ENCODE data around the gene ITSN2. TPM values are rescaled to one million over a fixed set of nuclear protein-coding genes. Genes with fewer than 3 reads are reported as not detected.

The ITSN2 gene
- total and polyA plus RNA-seq, 2 of the 8 experiments (the other 6 are each of a cell fraction or from before 2014, with no cell fraction given): 9.3 to 17.0 TPM

DNA sequence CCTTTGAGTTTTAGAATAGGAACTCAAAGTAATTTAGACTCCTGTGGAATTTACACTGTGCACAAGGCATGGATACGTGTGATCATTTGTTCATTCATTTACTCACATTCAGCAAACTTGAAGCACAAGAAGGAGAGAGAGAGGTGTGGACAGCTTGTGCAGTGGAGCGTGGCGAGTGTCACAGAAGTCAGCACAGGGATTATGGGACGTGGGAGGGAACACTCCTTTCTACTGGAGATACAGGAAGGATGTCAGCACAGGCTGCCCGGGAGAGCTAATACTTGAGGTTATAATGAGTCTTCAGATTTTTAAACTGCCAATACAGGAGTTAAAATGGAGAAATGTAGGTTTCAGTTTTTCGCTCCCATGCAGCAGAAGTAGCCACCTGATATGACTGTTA is 178.5 kb downstream of the ITSN2 start:
- 89% methylated on average over 6 of the region's 6 CpGs; no CpG with 5 or more reads in 1 of the 2 experiments for WGBS, 2 experiments (ENCODE audit: extremely low coverage in 1 of 2, insufficient coverage in 1 of 2, insufficient read length in 1 of 2, insufficient replicate concordance in 2 of 2, low coverage in 1 of 2, low lambda C conversion rate in 2 of 2, missing lambda C conversion rate in 1 of 2)
- Histone ChIP-seq H3K4me2 (ENCODE audit: insufficient read depth in 1 of 2, low read depth in 2 of 2, low read length in 2 of 2) (no peak overlapping the region), H3K56ac (replicated peaks; ENCODE audit: insufficient read length, low read depth, low read length) (no peak overlapping the region), H3K23ac (ENCODE audit: insufficient read length) (no peak overlapping the region), H2BK15ac (ENCODE audit: low read length) (no peak overlapping the region), H3K4me3 (ENCODE audit: extremely low read depth in 1 of 4, insufficient read depth in 2 of 4, low read depth in 3 of 4, low read length in 4 of 4) (no peak overlapping the region), H3K4ac (replicated peaks; ENCODE audit: insufficient read length, low read depth, low read length) (no peak overlapping the region), H4K8ac (ENCODE audit: extremely low read depth, insufficient read depth, low read length) (no peak overlapping the region), H3K9ac (replicated peaks in 1 of 4; ENCODE audit: extremely low read depth in 1 of 4, low read depth in 3 of 4, low read length in 3 of 4) (no peak overlapping the region), H3K79me2 (ENCODE audit: control insufficient read depth in 1 of 2, insufficient read depth in 2 of 2, low read length in 2 of 2) (no peaks in the 10 kb centered on the region), H4K20me1 (replicated peaks in 1 of 2; ENCODE audit: control insufficient read depth in 1 of 2, insufficient read depth in 2 of 2, low read length in 2 of 2) (no peaks in the 10 kb centered on the region), H3K14ac (ENCODE audit: insufficient read length) (no peak overlapping the region), H2BK20ac (ENCODE audit: low read length) (no peak overlapping the region), H3K79me1 (ENCODE audit: low read depth, low read length) (no peaks in the 10 kb centered on the region), H3K23me2 (ENCODE audit: low read depth, low read length) (no peaks in the 10 kb centered on the region), H3K27ac (ENCODE audit: low read depth, low read length) (no peak overlapping the region), H3K36me3 (ENCODE audit: control insufficient read depth in 2 of 4, insufficient read depth in 4 of 4, low read length in 3 of 4) (no peaks in the 10 kb centered on the region), H2BK5ac (ENCODE audit: low read depth, low read length) (no peak overlapping the region), H2AK5ac (ENCODE audit: low read depth, low read length) (no peak overlapping the region), H2AFZ (ENCODE audit: low read length) (no peak overlapping the region), H4K91ac (replicated peaks; ENCODE audit: insufficient read length, low read length) (no peak overlapping the region), H2BK120ac (replicated peaks; ENCODE audit: low read depth, low read length) (no peak overlapping the region), H3K9me3 (ENCODE audit: insufficient read depth in 2 of 2, low read depth in 1 of 2, low read length in 1 of 2) (no peaks in the 10 kb centered on the region), H3K4me1 (replicated peaks in 1 of 4; ENCODE audit: control insufficient read depth in 3 of 4, insufficient read depth in 4 of 4, low read length in 3 of 4) (no peaks in the 10 kb centered on the region), H2BK12ac (ENCODE audit: low read depth, low read length) (no peak overlapping the region), H4K5ac (ENCODE audit: insufficient read length, low read depth, low read length) (no peak overlapping the region), H3K27me3 (replicated peaks in 1 of 4; ENCODE audit: control insufficient read depth in 3 of 4, extremely low read depth in 1 of 4, insufficient read depth in 3 of 4, low read length in 3 of 4) (no peaks in the 10 kb centered on the region), H3K18ac (ENCODE audit: extremely low read depth, low read length) (no peak overlapping the region)
- no peak for DNase-seq (ENCODE audit: low read depth in 1 of 2, low spot score in 2 of 2)
- CTCF ChIA-PET (ENCODE audit: partially characterized antibody): interaction anchor here (1.8 kb wide), 1 partner anchor 20 kb away, joined by 4 read pairs; no protein-coding TSS in a partner anchor
- POLR2A ChIA-PET (ENCODE audit: partially characterized antibody): interaction anchor here (1.6 kb wide), 1 partner anchor 98 kb away, joined by 4 read pairs; the partner anchor contains the start of gene TP53I3
- FAIRE-seq: no peak
- TF ChIP-seq JUND (IDR thresholded peaks at IDR 0.05; ENCODE audit: low read length): no peak
- no peak for TF ChIP-seq EGR1 (IDR thresholded peaks at IDR 0.05; ENCODE audit: borderline replicate concordance, low read depth, low read length)
- TF ChIP-seq RFX5 (IDR thresholded peaks at IDR 0.05; ENCODE audit: borderline replicate concordance, low read depth, low read length): no peak
- no peak for TF ChIP-seq MAFK (IDR thresholded peaks at IDR 0.05; ENCODE audit: low read depth, low read length)
- TF ChIP-seq, protein P1, sequence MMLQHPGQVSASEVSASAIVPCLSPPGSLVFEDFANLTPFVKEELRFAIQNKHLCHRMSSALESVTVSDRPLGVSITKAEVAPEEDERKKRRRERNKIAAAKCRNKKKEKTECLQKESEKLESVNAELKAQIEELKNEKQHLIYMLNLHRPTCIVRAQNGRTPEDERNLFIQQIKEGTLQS (IDR thresholded peaks at IDR 0.05; ENCODE audit: insufficient read depth, low read depth, low read length): no peak
- no peak for TF ChIP-seq BCL11A (IDR thresholded peaks at IDR 0.05; ENCODE audit: low read depth in 2 of 2, low read length in 2 of 2)
- TF ChIP-seq SIX5 (IDR thresholded peaks at IDR 0.05; ENCODE audit: low read depth, low read length): no peak
- no peak for TF ChIP-seq RBBP5 (IDR thresholded peaks at IDR 0.05; ENCODE audit: borderline replicate concordance, low read depth, low read length)
- TF ChIP-seq CBX8 (IDR thresholded peaks at IDR 0.05; ENCODE audit: borderline replicate concordance, low read depth, low read length): no peak
- no peak for TF ChIP-seq KDM4A (IDR thresholded peaks at IDR 0.05; ENCODE audit: low read depth, low read length, severe bottlenecking)
- TF ChIP-seq CHD2 (IDR thresholded peaks at IDR 0.05; ENCODE audit: low read length): no peak
- TF ChIP-seq PHF8 (conservative IDR thresholded peaks at IDR 0.05; ENCODE audit: low read depth, low read length): no peak
- no peak for TF ChIP-seq CBX5 (IDR thresholded peaks at IDR 0.05; ENCODE audit: low read depth, low read length)
- no peak for TF ChIP-seq KDM1A (IDR thresholded peaks at IDR 0.05; ENCODE audit: borderline replicate concordance, low read length)

Measured in H1 (cell line).